Dendritic cell treated with granulocyte-macrophage colony-stimulating factor and Interleukin-4, amounts not matched to agents 40 ng/mL and 50 ng/mL, for 4 days (primary cell): Measurements from ENCODE around the gene PPIF.

Experiments
- H3K27ac Mint-ChIP-seq: one replicate; pipeline ENCODE4 v1.8.0; 2022; ENCODE audit warnings: mild to moderate bottlenecking, mixed read lengths
- H3K27me3 Mint-ChIP-seq: one replicate; pipeline ENCODE4 v1.8.0; 2022; ENCODE audit warnings: mild to moderate bottlenecking, mixed read lengths
- H3K36me3 Mint-ChIP-seq: one replicate; pipeline ENCODE4 v1.8.0; 2022; ENCODE audit warnings: low read depth, mixed read lengths
- H3K4me1 Mint-ChIP-seq: one replicate; pipeline ENCODE4 v1.8.0; 2022; ENCODE audit warnings: low read depth, mixed read lengths
- H3K4me3 Mint-ChIP-seq: one replicate; pipeline ENCODE4 v1.8.0; 2022; ENCODE audit warnings: mild to moderate bottlenecking, moderate library complexity, mixed read lengths
- H3K9me3 Mint-ChIP-seq: one replicate; pipeline ENCODE4 v1.8.0; 2022; ENCODE audit warnings: mixed read lengths
- intact Hi-C: fragments of 100-400 bp; cut with micrococcal nuclease; formaldehyde crosslinking; loops from one replicate; pipeline ENCODE4 v1.15.0; 2022

The PPIF gene

GRCh38 chr10:79402951-79403350 is 55.7 kb downstream of the PPIF start:
- Mint-ChIP-seq H3K4me1 (peaks cover 94% of the 10 kb centered on the region), H3K27ac (peak overlapping the region; percentile 26), H3K36me3 (peaks cover 24% of the 10 kb centered on the region), H3K9me3 (no peaks in the 10 kb centered on the region), H3K4me3 (no peak overlapping the region), H3K27me3 (peaks cover 33% of the 10 kb centered on the region)
- intact Hi-C loops, result no loop called here

GRCh38 chr10:79403441-79404230 is 56.4 kb downstream of the PPIF start:
- Mint-ChIP-seq H3K27me3 (peaks cover 33% of the 10 kb centered on the region), H3K9me3 (no peaks in the 10 kb centered on the region), H3K36me3 (peaks cover 24% of the 10 kb centered on the region), H3K4me3 (peak overlapping the region; percentile 30), H3K4me1 (peaks cover 95% of the 10 kb centered on the region), H3K27ac (peak overlapping the region; percentile 82)
- intact Hi-C loops, result no loop called here

- no peaks in the 10 kb centered on the region for H3K9me3 Mint-ChIP-seq
- peak overlapping the region; percentile 82 for H3K27ac Mint-ChIP-seq
- intact Hi-C loops, result no loop called here
- H3K36me3 Mint-ChIP-seq, result peaks cover 27% of the 10 kb centered on the region
- H3K4me1 Mint-ChIP-seq, result peaks cover 90% of the 10 kb centered on the region
- peaks cover 35% of the 10 kb centered on the region for H3K27me3 Mint-ChIP-seq
- H3K4me3 Mint-ChIP-seq, result no peak overlapping the region
Observed at GRCh38 chr10:79404231-79404609, 57.0 kb downstream of the PPIF start.

DNA sequence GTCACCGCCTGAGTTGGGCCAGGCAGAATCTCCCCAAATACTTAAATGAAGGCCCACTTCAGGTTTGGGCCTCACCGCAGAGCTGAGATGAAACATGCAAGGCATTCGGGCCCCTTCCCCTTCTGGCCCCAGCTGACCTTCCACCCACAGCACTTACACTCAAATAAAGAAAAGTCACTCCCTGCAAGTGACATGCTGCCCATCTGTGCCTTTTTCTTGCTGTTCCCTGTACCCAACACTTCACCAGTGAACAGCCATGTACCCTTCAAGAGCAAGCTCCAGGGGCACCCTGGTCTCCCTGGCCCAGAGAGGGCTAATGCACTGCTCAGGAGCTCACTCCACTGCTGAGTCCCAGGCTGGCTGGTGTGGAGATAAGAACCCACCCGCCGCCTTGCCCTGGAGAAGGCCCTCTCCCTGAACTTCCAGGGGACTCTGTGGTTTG is 57.4 kb downstream of the PPIF start:
- Mint-ChIP-seq H3K27ac (peak overlapping the region; percentile 82), H3K4me1 (peaks cover 85% of the 10 kb centered on the region), H3K36me3 (peaks cover 28% of the 10 kb centered on the region), H3K27me3 (peaks cover 38% of the 10 kb centered on the region), H3K4me3 (peak overlapping the region; percentile 39), H3K9me3 (no peaks in the 10 kb centered on the region)
- intact Hi-C loops, result no loop called here
